GM19438 (cell line): Measurements from ENCODE around the gene PARD3.
"Not testable (repeated sequence)": the region's sequence is repeated elsewhere in the genome, so short reads cannot be mapped to it uniquely, and the experiment has no call there.

Source experiments
- ATAC-seq: cut with Tn5 transposase; IDR thresholded peaks from one replicate; pipeline ENCODE4 v1.9.1; 2021; ENCODE audit warnings: low read depth; ENCODE audit not compliant: unreplicated experiment

PARD3 gene

GRCh38 chr10:34444223-34445183, 370.6 kb downstream of the PARD3 start:
- ATAC-seq, result no peak

- not testable (repeated sequence) for ATAC-seq
Observed at GRCh38 chr10:34439386-34439785, 375.7 kb downstream of the PARD3 start.

GRCh38 chr10:34438741-34439140, 376.4 kb downstream of the PARD3 start:
- no peak for ATAC-seq

- no peak for ATAC-seq
Observed at GRCh38 chr10:34437906-34438305, 377.2 kb downstream of the PARD3 start.

GRCh38 chr10:34434119-34434594, 380.9 kb downstream of the PARD3 start:
- ATAC-seq, result no peak

- ATAC-seq, result no peak
Observed at GRCh38 chr10:34433241-34434076, 381.6 kb downstream of the PARD3 start.

- no peak for ATAC-seq
Observed at GRCh38 chr10:34432589-34432988, 382.5 kb downstream of the PARD3 start.

- ATAC-seq, result no peak
Observed at GRCh38 chr10:34430685-34431084, 384.4 kb downstream of the PARD3 start.

GRCh38 chr10:34428501-34428900, 386.6 kb downstream of the PARD3 start:
- no peak for ATAC-seq

GRCh38 chr10:34427911-34428216, 387.2 kb downstream of the PARD3 start:
- no peak for ATAC-seq

- ATAC-seq, result not testable (repeated sequence)
Observed at GRCh38 chr10:34427158-34427910, 387.8 kb downstream of the PARD3 start.

GRCh38 chr10:34426538-34427157, 388.4 kb downstream of the PARD3 start:
- ATAC-seq, result not testable (repeated sequence)

- no peak for ATAC-seq
Observed at GRCh38 chr10:34426041-34426440, 389.1 kb downstream of the PARD3 start.

GRCh38 chr10:34423673-34424625, 391.1 kb downstream of the PARD3 start:
- ATAC-seq, result no peak

- no peak for ATAC-seq
Observed at GRCh38 chr10:34420795-34421194, 394.3 kb downstream of the PARD3 start.

GRCh38 chr10:34420273-34420672, 394.8 kb downstream of the PARD3 start:
- ATAC-seq, result no peak

GRCh38 chr10:34415039-34415438, 400.1 kb downstream of the PARD3 start:
- ATAC-seq, result no peak

GRCh38 chr10:34413756-34414587, 401.1 kb downstream of the PARD3 start:
- ATAC-seq, result no peak
